Small intestine (tissue), 7 donors: ENCODE measurements around the gene CAV2. TPM values are rescaled to one million over a fixed set of nuclear protein-coding genes. Genes with fewer than 3 reads are reported as not detected.

Experiments
- DNase-seq, 2 donors: peaks; one replicate each; pipeline versions ENCODE4 v3.0.0 to v3.0.0-alpha.2; 2013
- FAIRE-seq: peaks from 2 replicates; lab custom pipeline; 2012; peaks lifted over from hg19 to GRCh38; lab: Jason Lieb, UNC
- H3K27ac ChIP-seq, 3 donors: one replicate each; pipeline ENCODE4 v1.5.1; 2013; ENCODE audit warnings: low read length in 2 of 3, mild to moderate bottlenecking in 2 of 3, control low read depth in 1 of 3, inconsistent platforms in 1 of 3, low read depth in 1 of 3, moderate library complexity in 1 of 3
- H3K27me3 ChIP-seq, 3 donors: one replicate each; pipeline ENCODE4 v1.6.1; 2013; ENCODE audit warnings: low read length in 3 of 3, inconsistent platforms in 1 of 3; ENCODE audit not compliant: control insufficient read depth in 3 of 3, insufficient read depth in 3 of 3
- H3K36me3 ChIP-seq, 3 donors: one replicate each; pipeline ENCODE4 v1.6.1; 2013; ENCODE audit warnings: low read length in 3 of 3, inconsistent platforms in 1 of 3, low read depth in 1 of 3, mild to moderate bottlenecking in 1 of 3, moderate library complexity in 1 of 3; ENCODE audit not compliant: control insufficient read depth in 3 of 3, insufficient read depth in 2 of 3
- H3K4me1 ChIP-seq, 3 donors: one replicate each; pipeline ENCODE4 v1.6.1; 2013; ENCODE audit warnings: low read length in 2 of 3, inconsistent platforms in 1 of 3, low read depth in 1 of 3, mild to moderate bottlenecking in 1 of 3, moderate library complexity in 1 of 3; ENCODE audit not compliant: control insufficient read depth in 3 of 3, insufficient read depth in 2 of 3
- H3K4me3 ChIP-seq, 3 donors: one replicate each; pipeline ENCODE4 v1.5.1; 2013; ENCODE audit warnings: low read length in 3 of 3, control low read depth in 1 of 3, inconsistent platforms in 1 of 3, low read depth in 1 of 3, mild to moderate bottlenecking in 1 of 3, moderate library complexity in 1 of 3
- H3K9me3 ChIP-seq, 2 donors: one replicate each; pipeline ENCODE4 v1.6.1; 2013; ENCODE audit warnings: low read depth in 1 of 2, low read length in 1 of 2; ENCODE audit not compliant: control insufficient read depth in 2 of 2, insufficient read depth in 1 of 2
- WGBS, 3 donors: extraction: QIAGEN DNeasy Blood & Tissue Kit; methylation state at CpG; one replicate each; pipeline ENCODE4 v1.1.7; 2013; 5-methylcytosine and 5-hydroxymethylcytosine counted together
- polyA plus RNA-seq, 4 donors: library from polyadenylated mRNA; stranded (reverse) in 3 of 4; unstranded in 1 of 4; fragments of 200-250 nt in 3 of 4; fragments of 120-200 nt in 1 of 4; gene quantifications; one replicate each; pipeline versions ENCODE4 v1.2.1 to v1.2.3, GENCODE V29; 2013
- donor health status: healthy with polysubstance abuse.
- donor health status: control.
- donor health status: control.
- donor health status: Bipolar disorder and iron deficiency.
- donor health status: healthy.

The CAV2 gene
- polyA plus RNA-seq, 4 donors, result 7.2 to 25.5 (median 12.3) TPM

DNA sequence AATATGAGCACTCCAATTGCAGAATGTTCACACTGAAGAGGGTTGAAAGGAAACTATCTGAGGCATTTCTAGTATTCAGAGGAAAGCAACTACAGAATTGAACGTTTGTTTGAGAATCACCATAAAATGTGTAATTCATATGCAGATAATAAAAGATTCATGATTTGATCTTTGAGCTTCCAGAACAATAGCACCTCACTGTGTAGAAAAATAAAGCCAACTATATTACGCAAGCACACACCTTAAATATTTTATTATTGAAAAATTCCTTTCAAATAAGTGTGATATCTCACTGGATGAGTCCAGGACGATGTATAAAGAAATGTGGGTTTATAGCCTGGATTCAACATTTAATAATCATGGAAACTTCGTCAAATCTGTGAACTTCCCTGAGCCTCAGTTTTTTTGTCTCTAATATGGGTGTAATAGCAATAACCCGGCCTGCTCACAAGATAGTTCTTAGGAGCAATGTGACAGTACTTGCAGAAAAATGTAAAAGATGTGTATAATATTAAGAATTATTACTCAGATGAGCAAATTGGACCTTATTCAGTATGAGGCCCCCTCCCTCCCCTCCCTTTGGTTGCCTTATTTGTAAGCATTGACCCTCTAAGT, 11.5 kb upstream of the CAV2 start:
- no peaks in the 10 kb centered on the region for H3K36me3 ChIP-seq
- DNase-seq (no peak), FAIRE-seq (no peak)
- H3K9me3 ChIP-seq, result no peaks in the 10 kb centered on the region
- 20 to 64% (median 39%) methylated on average over 5 of the region's 5 CpGs for WGBS, 3 donors
- no peaks in the 10 kb centered on the region for H3K4me1 ChIP-seq
- H3K27ac ChIP-seq, result no peak overlapping the region
- no peaks in the 10 kb centered on the region for H3K27me3 ChIP-seq
- H3K4me3 ChIP-seq, result no peak overlapping the region

DNA sequence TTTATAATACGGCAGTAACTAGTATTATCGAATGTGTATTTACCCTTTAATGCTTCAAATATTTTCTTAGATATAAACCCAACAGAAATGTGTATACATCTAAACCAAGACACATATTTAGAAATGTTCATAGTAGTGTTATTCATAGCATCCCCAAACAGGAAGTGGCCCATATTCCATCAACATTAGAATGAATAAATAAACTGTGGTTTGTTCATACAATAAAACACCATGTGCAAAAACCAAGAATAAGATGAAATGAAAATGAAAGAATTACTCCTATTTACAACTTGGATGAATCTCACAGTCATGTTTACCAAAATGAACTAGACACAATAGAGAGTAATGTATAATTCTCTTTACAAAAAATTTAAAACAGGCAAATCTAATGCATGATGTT, 9.2 kb upstream of the CAV2 start:
- no peak for FAIRE-seq
- H3K4me1 ChIP-seq, result no peaks in the 10 kb centered on the region
- H3K27ac ChIP-seq, result no peak overlapping the region
- no peaks in the 10 kb centered on the region for H3K9me3 ChIP-seq
- no peaks in the 10 kb centered on the region for H3K36me3 ChIP-seq
- H3K4me3 ChIP-seq, result no peak overlapping the region
- no peak for DNase-seq
- no peaks in the 10 kb centered on the region for H3K27me3 ChIP-seq
- 67 to 80% (median 67%) methylated on average over 2 of the region's 2 CpGs for WGBS, 3 donors

DNA sequence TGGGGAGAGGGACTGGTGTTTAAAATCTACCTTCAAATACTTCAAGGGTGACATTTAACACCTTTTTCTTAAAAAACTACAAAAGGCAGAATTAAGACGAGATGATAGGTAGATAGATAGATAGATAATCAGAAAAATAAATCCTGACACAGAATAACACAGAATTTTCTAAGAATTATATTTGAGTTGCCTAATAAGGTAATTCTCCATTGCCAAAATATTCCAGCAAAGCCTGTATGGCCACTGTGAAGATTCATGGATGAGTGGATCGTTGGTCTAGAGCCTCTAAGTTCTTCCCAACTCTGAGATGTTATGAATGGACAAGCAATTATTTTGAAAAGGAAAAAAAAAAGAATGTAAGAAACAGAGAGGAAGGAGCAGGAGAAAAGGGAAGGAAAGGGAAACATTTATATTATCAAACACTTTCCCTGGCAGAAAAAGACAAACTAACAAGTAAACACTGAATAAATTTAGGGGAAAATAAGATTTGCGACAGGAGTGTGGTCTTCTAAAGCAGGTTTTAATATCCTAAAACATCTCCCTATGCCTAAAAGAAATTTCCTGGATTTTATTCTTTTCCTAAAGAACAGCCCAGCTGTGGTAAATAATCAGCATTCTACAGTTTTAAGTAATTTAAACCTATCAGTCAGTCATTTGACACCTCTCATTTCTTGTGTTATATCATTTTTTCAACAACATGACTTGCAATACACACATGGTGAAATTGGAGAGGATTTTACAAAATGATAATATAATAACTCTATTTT, 7.5 kb upstream of the CAV2 start:
- Histone ChIP-seq H3K9me3 (no peaks in the 10 kb centered on the region), H3K27ac (no peak overlapping the region), H3K4me3 (no peak overlapping the region), H3K36me3 (no peaks in the 10 kb centered on the region), H3K27me3 (no peaks in the 10 kb centered on the region), H3K4me1 (no peaks in the 10 kb centered on the region)
- DNase-seq, result no peak
- no peak for FAIRE-seq
- WGBS, 3 donors, result 55 to 65% (median 63%) methylated on average over 3 of the region's 3 CpGs

DNA sequence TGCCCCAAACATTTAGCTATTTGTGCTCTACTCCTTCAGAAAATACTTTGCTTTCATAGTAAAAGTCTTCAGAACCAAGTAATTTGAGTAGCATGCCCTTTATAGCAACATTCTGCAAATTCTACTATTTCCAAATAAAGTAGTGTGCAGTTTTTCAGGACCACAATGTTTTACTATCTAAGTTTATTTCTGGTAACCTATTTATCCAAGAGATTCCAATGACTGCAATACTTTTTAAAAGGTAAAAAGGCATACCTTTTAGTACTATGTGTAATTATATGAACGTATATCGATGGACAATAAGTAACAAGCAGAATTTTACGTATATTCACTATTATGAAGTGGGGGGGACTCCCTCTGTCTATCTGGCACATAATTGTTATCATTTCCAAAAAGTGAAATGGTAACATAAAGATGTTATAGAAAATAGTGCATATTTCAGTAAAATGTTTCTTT, 6.9 kb upstream of the CAV2 start:
- WGBS, 3 donors, result 83 to 95% (median 91%) methylated on average over 3 of the region's 3 CpGs
- no peaks in the 10 kb centered on the region for H3K4me1 ChIP-seq
- H3K4me3 ChIP-seq, result no peak overlapping the region
- no peaks in the 10 kb centered on the region for H3K36me3 ChIP-seq
- H3K27ac ChIP-seq, result no peak overlapping the region
- H3K9me3 ChIP-seq, result no peaks in the 10 kb centered on the region
- FAIRE-seq (no peak), DNase-seq (no peak)
- no peaks in the 10 kb centered on the region for H3K27me3 ChIP-seq

DNA sequence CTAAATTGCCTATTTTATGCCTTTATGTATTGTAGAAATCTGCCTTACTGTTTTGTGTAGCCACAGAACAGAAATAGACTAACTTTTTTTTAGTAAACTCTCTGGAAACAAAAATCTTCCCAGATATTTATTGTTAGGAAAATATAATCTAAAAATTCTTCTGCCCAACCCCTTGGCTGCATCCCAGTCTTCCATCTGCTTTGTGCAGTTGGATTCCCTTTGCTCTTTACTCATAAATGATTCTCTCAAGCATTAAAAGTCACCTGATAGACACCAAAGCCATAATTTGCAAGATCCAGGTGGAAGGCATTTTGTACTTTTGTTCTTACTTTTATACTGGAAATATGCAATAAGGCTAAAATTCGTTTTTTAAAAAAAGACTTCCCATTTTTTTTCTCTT, 6.1 kb upstream of the CAV2 start:
- FAIRE-seq, result no peak
- no peaks in the 10 kb centered on the region for H3K27me3 ChIP-seq
- H3K4me1 ChIP-seq, result no peaks in the 10 kb centered on the region
- WGBS, 3 donors, result 62 to 68% (median 65%) methylated on average over 1 of the region's 1 CpG
- H3K9me3 ChIP-seq, result no peaks in the 10 kb centered on the region
- no peak overlapping the region for H3K4me3 ChIP-seq
- H3K27ac ChIP-seq, result no peak overlapping the region
- DNase-seq, result no peak
- no peaks in the 10 kb centered on the region for H3K36me3 ChIP-seq

DNA sequence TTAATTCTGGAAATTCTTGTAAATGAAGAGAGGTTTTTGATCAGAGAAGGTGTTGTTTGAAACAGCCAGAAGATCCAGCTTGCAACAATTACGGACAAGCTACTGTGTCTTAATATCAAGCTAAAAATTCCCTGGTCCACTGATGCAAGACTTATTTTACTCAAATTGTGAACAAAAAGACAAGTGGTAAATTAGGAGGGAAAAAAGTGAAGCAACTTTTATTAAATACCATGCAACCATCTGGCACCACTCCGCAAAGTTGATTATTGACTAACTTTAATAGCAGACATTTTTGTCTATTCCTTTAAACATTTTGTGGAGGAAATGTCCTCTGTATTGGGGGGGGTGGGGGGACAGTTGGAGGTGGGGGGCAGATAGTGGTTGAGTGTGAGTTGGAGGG, 5.1 kb upstream of the CAV2 start:
- 95 to 98% (median 96%) methylated on average over 2 of the region's 2 CpGs for WGBS, 3 donors
- Histone ChIP-seq H3K36me3 (no peaks in the 10 kb centered on the region), H3K27ac (no peak overlapping the region), H3K9me3 (no peaks in the 10 kb centered on the region), H3K4me1 (peaks cover 0 to 5% (median 0%) of the 10 kb centered on the region in 3 donors), H3K4me3 (no peak overlapping the region), H3K27me3 (no peaks in the 10 kb centered on the region)
- FAIRE-seq, result no peak
- no peak for DNase-seq

DNA sequence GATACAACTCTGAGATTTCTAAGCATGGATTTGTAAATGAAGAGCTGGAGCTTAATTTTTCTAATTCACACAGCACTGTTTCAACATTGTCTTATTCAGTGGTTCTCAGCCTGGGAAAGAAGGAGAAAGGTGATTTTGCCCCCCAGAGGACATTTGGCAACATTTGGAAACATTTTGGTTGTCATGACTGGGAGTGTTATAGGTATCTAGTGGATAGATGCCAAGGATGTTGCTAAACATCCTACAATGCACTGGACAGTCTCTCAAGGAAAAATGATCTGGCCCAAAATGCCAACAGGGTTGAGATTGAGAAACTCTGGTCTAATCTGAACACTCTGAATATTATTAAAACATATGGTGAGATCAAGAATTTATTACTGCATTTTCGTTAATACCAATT, 3.8 kb upstream of the CAV2 start:
- H3K27me3 ChIP-seq, result no peaks in the 10 kb centered on the region
- DNase-seq (no peak), FAIRE-seq (no peak)
- H3K27ac ChIP-seq, result no peak overlapping the region
- H3K4me1 ChIP-seq, result peaks cover 0 to 7% (median 3%) of the 10 kb centered on the region in 3 donors
- 87 to 92% (median 88%) methylated on average over 1 of the region's 1 CpG for WGBS, 3 donors
- no peaks in the 10 kb centered on the region for H3K9me3 ChIP-seq
- no peaks in the 10 kb centered on the region for H3K36me3 ChIP-seq
- no peak overlapping the region for H3K4me3 ChIP-seq

DNA sequence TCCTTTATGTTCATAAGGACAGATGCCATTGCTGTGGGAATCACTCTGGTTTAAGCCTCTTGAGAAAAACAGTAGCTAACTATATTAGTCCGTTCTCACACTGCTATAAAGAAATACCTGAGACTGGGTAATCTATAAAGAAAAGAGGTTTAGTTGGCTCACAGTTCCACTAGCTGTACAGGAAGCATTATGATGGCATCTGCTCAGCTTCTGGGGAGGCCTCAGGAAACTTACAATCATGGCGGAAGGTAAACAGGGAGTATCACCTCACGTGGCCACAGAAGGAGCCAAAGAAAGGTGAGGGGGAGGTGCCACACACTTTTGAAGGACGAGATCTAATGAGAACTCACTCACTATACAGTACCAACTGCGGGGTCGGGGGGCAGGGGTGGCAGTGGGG, 2.9 kb upstream of the CAV2 start:
- Histone ChIP-seq H3K4me1 (peaks cover 3 to 9% (median 4%) of the 10 kb centered on the region in 3 donors), H3K9me3 (no peaks in the 10 kb centered on the region), H3K27ac (no peak overlapping the region), H3K36me3 (no peaks in the 10 kb centered on the region), H3K4me3 (no peak overlapping the region), H3K27me3 (no peaks in the 10 kb centered on the region)
- FAIRE-seq (no peak), DNase-seq (no peak)
- WGBS, 3 donors, result 94 to 96% (median 95%) methylated on average over 6 of the region's 6 CpGs
